ENCODE results near the gene ARGFX.

DNA sequence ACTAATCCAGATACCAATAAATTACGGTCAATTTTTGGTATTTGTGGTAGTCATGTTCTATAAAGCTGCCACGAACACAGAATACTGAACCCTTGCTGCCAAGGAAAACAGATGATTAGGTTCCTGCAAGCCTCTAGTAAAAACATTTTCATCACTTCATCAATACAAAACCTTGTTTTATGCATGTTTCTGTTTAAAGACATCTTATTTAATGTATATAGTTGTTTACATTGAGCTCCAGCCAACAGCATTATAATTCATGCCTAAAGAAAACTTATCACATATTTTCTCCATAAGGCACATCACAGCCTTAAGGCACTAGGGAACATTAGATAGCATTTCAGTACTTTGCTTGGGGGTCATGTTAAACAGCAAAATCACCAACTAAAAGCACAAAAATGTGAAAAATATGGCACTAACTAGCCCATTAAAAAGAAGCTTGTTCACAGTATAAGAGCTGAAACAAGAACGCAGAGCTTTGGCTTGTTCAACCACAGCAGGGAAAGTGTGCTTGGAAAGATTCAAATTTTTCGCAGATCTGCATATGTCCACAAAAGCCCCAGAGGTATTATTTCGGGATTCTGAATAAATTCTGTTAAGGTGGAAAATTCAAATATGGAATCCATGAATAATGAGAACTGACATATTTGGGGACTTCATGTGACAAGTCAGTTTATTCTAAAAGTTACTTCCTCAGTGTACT lies 49.6 kb upstream of the ARGFX start:
- TF ChIP-seq EZH2phosphoT487 (IDR thresholded peaks at IDR 0.05; ENCODE audit: borderline replicate concordance) (no peak), FOSL1 (IDR thresholded peaks at IDR 0.05; ENCODE audit: low read depth) (no peak), POLR2AphosphoS5 (IDR thresholded peaks at IDR 0.05; ENCODE audit: low read depth, low read length) (no peak), RAD21 (IDR thresholded peaks at IDR 0.05; ENCODE audit: low read depth) (no peak), JUND (IDR thresholded peaks at IDR 0.05) (no peak), EGR1 (IDR thresholded peaks at IDR 0.05; ENCODE audit: low read depth) (no peak), SIN3A (IDR thresholded peaks at IDR 0.05; ENCODE audit: low read depth) (no peak), CEBPB (IDR thresholded peaks at IDR 0.05; ENCODE audit: low read depth) (no peak), SRF (IDR thresholded peaks at IDR 0.05; ENCODE audit: low read depth) (no peak), TCF7L2 (IDR thresholded peaks at IDR 0.05; ENCODE audit: borderline replicate concordance, extremely low read depth, insufficient read depth, insufficient read length) (no peak), POLR2A (IDR thresholded peaks at IDR 0.05; ENCODE audit: borderline replicate concordance, extremely low read depth, insufficient read depth, insufficient read length) (no peak)
- TF ChIP-seq, protein P1, sequence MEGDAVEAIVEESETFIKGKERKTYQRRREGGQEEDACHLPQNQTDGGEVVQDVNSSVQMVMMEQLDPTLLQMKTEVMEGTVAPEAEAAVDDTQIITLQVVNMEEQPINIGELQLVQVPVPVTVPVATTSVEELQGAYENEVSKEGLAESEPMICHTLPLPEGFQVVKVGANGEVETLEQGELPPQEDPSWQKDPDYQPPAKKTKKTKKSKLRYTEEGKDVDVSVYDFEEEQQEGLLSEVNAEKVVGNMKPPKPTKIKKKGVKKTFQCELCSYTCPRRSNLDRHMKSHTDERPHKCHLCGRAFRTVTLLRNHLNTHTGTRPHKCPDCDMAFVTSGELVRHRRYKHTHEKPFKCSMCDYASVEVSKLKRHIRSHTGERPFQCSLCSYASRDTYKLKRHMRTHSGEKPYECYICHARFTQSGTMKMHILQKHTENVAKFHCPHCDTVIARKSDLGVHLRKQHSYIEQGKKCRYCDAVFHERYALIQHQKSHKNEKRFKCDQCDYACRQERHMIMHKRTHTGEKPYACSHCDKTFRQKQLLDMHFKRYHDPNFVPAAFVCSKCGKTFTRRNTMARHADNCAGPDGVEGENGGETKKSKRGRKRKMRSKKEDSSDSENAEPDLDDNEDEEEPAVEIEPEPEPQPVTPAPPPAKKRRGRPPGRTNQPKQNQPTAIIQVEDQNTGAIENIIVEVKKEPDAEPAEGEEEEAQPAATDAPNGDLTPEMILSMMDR (IDR thresholded peaks at IDR 0.05 in 2 of 3, conservative IDR thresholded peaks at IDR 0.05 in 1 of 3; ENCODE audit: borderline replicate concordance in 1 of 3, insufficient read depth in 1 of 3, low read depth in 2 of 3, low read length in 2 of 3): no peak
- TF ChIP-seq, protein P2, sequence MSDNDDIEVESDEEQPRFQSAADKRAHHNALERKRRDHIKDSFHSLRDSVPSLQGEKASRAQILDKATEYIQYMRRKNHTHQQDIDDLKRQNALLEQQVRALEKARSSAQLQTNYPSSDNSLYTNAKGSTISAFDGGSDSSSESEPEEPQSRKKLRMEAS (IDR thresholded peaks at IDR 0.05): no peak
- TF ChIP-seq, protein P3, sequence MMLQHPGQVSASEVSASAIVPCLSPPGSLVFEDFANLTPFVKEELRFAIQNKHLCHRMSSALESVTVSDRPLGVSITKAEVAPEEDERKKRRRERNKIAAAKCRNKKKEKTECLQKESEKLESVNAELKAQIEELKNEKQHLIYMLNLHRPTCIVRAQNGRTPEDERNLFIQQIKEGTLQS (IDR thresholded peaks at IDR 0.05): no peak
